Measurements from ENCODE around the gene PUSL1.

Gene PUSL1

GRCh38 chr1:1325288-1326074, 17.1 kb downstream of the PUSL1 start:
- DNase-seq, result no peak

DNA sequence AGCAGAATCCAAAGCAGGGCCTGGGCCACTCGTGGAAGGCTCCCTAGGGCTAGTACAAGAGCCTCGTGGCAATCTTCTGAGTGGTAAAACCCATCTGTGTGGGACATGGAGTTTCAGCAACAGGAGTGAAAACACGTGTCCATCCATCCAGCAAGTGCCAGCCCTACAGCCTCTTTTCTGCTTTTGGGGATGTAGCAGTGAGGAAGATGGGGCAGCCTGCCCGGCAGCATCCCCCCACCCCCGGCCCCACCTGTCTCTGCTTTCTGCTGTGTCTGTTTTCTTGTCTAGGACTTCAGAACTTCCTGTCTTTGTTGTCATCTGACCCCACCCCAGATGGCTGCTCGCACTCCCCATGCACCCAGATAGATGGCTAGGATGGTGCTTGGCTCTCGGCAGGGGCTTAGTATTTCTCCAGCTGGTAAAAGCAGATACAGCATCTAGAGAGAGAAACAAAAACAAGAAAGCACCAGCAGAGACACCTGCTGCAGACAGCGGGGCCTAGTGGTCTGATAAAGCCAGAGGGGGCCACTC, 17.7 kb downstream of the PUSL1 start:
- no peak for DNase-seq

DNA sequence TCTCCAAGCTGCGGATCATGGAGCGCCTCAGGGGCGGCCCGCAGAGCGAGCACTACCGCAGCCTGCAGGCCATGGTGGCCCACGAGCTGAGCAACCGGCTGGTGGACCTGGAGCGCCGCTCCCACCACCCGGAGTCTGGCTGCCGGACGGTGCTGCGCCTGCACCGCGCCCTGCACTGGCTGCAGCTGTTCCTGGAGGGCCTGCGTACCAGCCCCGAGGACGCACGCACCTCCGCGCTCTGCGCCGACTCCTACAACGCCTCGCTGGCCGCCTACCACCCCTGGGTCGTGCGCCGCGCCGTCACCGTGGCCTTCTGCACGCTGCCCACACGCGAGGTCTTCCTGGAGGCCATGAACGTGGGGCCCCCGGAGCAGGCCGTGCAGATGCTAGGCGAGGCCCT, 18.9 kb downstream of the PUSL1 start:
- DNase-seq, result no peak

DNA sequence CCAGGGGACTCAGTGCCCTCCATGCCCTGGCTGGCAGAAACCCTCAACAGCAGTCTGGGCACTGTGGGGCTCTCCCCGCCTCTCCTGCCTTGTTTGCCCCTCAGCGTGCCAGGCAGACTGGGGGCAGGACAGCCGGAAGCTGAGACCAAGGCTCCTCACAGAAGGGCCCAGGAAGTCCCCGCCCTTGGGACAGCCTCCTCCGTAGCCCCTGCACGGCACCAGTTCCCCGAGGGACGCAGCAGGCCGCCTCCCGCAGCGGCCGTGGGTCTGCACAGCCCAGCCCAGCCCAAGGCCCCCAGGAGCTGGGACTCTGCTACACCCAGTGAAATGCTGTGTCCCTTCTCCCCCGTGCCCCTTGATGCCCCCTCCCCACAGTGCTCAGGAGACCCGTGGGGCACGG, 19.9 kb downstream of the PUSL1 start:
- no peak for DNase-seq

GRCh38 chr1:1329304-1330210, 21.2 kb downstream of the PUSL1 start:
- no peak for DNase-seq

DNA sequence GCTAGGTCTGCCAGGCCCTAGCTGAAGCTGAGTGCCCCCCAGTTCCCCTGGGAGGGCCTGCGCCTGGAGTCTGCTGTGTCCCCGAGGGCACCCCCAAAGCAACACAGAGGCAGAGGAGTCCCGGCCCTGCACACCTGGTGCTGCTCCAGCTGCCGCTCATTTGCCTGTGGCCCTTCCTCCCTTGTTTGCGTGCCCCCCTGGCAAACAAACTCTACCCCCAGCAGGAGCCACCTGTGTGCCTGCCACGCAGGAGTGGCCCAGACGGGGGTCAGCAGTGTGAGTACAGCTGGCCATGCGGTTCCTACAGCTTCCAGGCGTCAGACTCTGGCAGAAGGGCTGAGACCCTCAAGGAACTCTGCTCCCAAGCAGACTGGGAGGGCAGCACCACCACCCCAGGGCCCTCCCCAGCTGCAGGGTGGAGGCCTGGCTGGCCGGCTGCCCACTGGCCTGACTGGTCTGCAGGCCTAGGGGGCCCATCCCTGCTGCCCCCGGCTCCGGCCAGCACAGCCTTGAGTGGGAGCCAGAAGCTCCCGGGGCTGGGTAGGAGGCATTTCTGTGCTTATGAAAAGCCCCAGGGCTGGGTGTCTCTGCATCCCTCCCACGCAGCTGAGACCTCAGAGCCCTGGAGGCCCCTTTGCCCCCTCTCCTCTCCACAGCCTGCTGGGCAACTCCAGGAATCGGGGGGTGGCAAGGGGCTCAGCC, 22.1 kb downstream of the PUSL1 start:
- DNase-seq, result no peak

- DNase-seq, result no peak
These were observed 22.9 kb downstream of the PUSL1 start, which contains the start of gene TAS1R3 for GRCh38 chr1:1331068-1331965. TSS of gene TAS1R3 (plus strand) at chr1:1331280. CDS start at chr1:1331346, 66 bp downstream.

DNA sequence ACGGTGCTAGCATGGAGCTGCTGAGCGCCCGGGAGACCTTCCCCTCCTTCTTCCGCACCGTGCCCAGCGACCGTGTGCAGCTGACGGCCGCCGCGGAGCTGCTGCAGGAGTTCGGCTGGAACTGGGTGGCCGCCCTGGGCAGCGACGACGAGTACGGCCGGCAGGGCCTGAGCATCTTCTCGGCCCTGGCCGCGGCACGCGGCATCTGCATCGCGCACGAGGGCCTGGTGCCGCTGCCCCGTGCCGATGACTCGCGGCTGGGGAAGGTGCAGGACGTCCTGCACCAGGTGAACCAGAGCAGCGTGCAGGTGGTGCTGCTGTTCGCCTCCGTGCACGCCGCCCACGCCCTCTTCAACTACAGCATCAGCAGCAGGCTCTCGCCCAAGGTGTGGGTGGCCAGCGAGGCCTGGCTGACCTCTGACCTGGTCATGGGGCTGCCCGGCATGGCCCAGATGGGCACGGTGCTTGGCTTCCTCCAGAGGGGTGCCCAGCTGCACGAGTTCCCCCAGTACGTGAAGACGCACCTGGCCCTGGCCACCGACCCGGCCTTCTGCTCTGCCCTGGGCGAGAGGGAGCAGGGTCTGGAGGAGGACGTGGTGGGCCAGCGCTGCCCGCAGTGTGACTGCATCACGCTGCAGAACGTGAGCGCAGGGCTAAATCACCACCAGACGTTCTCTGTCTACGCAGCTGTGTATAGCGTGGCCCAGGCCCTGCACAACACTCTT, 23.8 kb downstream of the PUSL1 start:
- no peak for DNase-seq

DNA sequence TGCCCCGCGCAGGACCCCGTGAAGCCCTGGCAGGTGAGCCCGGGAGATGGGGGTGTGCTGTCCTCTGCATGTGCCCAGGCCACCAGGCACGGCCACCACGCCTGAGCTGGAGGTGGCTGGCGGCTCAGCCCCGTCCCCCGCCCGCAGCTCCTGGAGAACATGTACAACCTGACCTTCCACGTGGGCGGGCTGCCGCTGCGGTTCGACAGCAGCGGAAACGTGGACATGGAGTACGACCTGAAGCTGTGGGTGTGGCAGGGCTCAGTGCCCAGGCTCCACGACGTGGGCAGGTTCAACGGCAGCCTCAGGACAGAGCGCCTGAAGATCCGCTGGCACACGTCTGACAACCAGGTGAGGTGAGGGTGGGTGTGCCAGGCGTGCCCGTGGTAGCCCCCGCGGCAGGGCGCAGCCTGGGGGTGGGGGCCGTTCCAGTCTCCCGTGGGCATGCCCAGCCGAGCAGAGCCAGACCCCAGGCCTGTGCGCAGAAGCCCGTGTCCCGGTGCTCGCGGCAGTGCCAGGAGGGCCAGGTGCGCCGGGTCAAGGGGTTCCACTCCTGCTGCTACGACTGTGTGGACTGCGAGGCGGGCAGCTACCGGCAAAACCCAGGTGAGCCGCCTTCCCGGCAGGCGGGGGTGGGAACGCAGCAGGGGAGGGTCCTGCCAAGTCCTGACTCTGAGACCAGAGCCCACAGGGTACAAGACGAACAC, 24.5 kb downstream of the PUSL1 start:
- no peak for DNase-seq

DNA sequence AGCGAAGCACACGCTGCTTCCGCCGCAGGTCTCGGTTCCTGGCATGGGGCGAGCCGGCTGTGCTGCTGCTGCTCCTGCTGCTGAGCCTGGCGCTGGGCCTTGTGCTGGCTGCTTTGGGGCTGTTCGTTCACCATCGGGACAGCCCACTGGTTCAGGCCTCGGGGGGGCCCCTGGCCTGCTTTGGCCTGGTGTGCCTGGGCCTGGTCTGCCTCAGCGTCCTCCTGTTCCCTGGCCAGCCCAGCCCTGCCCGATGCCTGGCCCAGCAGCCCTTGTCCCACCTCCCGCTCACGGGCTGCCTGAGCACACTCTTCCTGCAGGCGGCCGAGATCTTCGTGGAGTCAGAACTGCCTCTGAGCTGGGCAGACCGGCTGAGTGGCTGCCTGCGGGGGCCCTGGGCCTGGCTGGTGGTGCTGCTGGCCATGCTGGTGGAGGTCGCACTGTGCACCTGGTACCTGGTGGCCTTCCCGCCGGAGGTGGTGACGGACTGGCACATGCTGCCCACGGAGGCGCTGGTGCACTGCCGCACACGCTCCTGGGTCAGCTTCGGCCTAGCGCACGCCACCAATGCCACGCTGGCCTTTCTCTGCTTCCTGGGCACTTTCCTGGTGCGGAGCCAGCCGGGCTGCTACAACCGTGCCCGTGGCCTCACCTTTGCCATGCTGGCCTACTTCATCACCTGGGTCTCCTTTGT, 25.3 kb downstream of the PUSL1 start:
- DNase-seq, result no peak

GRCh38 chr1:1334835-1335234, 26.4 kb downstream of the PUSL1 start:
- no peak for DNase-seq

DNA sequence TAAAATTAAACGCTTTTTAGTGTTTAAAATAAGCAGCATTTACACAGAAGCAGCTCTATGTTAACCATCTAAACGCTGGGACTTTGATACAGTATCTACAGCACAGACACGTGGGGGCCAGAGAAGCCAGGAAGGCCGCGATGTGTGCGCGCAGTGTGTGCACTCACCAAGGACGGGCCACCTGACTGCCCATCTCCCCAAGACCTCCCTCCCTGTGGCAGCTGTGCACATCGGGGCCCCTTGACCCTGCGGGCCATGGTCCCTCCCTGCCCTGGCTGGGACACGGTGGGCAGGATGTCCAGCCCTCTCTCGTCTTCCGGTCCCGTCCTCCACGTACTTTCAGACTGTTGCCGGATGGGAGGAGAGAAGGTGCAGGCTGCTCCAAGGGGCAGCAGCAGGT, 26.9 kb downstream of the PUSL1 start:
- DNase-seq, result no peak

GRCh38 chr1:1335792-1336248, 27.4 kb downstream of the PUSL1 start:
- no peak for DNase-seq

- DNase-seq, result no peak
These were observed 28.0 kb downstream of the PUSL1 start for GRCh38 chr1:1336446-1336845.

DNA sequence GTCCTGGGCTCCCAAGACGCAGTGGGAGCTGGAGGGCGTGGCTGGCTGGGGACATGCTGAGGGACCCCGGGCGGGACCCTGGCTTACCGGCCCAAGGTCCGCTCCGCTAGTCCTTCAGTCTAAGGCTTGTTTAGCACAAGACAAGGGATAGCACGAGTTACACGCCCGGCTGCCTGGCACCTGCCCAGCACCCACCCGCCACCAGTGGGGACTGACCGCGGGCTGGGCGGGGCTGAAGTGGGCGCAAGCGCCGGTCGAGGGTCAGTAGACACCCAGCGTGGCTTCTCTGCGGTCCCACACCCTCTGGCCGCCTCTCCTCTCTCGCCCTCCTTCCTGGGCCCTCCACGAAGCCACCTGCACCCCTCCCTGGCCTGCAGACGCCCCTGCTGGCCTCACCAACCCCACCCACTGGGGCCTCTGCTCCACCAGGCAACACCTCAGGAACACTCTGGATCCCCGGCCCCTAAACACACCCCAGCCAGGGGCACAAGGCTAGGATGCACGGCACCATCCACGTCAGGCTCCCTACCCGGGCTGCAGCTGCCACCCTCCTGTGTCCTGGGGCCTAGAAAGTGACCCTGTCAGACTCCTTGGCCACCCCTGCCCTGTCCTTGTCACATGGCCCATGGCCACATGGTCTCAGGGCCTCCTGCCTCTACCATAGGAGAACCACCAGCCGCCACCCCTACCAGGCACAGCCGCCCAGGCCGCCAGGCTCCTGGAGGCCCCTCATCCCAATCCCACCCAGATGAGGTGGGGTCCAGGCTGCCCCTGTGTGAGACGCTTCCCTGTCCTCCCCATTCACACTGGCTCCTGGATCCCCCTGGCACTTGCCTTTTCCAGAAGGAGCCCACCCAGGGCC, 28.8 kb downstream of the PUSL1 start:
- no peak for DNase-seq

DNA sequence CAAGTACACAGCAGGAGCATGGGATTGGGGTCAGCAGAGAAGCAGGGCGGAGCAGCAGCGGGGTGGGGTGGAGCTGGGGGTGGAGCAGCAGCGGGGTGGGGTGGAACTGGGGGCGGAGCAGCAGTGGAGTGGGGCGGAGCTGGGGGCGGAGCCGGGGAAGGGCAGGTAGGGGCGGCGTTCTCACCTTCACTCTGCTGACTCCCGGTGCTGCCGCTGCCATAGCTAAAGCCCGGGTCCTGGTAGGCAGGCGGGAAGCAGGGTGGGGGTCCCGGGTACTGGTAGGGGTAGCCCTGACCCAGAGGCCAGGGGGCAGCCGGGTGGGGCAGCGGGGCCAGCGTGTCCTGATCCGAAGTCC, 29.4 kb downstream of the PUSL1 start:
- DNase-seq, result no peak

- DNase-seq, result no peak
These were observed 29.9 kb downstream of the PUSL1 start for GRCh38 chr1:1338278-1338677.

DNA sequence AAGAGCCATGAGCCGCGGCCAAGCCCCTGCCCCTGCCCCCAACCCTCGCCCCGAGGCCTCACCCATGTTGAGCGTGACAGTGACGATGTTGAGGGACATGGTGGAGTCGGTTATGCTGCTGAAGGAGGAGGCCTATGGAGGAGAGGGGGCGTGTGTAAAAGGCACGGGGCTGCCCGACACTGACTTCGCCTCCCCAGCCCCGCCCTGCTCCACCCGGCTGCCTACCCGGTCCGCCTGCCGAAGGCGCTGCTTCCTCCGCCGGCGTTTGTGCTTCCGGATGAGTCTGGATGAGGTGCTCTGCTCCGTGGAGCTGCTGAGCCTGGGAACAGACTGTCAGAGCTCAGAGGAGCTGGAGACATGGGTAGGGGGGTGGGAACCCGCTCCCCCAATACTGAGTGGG, 31.8 kb downstream of the PUSL1 start:
- DNase-seq, result no peak
